Hepatocyte (in vitro differentiated cells): Measurements from ENCODE around the gene EBI3.

Experiments used
- EZH2 ChIP-seq: fragments of 200-600 bp; sonication (generic); IDR thresholded peaks from 2 replicates; pipeline ENCODE4 v1.6.1; 2016; ENCODE audit warnings: antibody characterized with exemption, mild to moderate bottlenecking, borderline replicate concordance
- EZH2phosphoT487 ChIP-seq: fragments of 200-600 bp; sonication (generic); IDR thresholded peaks from one replicate; pipeline ENCODE4 v1.6.1; 2018; ENCODE audit warnings: antibody characterized with exemption, mild to moderate bottlenecking, low read depth, moderate library complexity; ENCODE audit not compliant: unreplicated experiment, severe bottlenecking
- TF ChIP-seq, protein P1 (sequence below): fragments of 200-600 bp; sonication (generic); IDR thresholded peaks from 2 replicates; pipeline ENCODE4 v1.5.1; 2016; ENCODE audit warnings: antibody characterized with exemption, mild to moderate bottlenecking; ENCODE audit not compliant: poor library complexity

GRCh38 chr19:4184718-4185352 is 44.5 kb upstream of the EBI3 start:
- TF ChIP-seq, protein P1, sequence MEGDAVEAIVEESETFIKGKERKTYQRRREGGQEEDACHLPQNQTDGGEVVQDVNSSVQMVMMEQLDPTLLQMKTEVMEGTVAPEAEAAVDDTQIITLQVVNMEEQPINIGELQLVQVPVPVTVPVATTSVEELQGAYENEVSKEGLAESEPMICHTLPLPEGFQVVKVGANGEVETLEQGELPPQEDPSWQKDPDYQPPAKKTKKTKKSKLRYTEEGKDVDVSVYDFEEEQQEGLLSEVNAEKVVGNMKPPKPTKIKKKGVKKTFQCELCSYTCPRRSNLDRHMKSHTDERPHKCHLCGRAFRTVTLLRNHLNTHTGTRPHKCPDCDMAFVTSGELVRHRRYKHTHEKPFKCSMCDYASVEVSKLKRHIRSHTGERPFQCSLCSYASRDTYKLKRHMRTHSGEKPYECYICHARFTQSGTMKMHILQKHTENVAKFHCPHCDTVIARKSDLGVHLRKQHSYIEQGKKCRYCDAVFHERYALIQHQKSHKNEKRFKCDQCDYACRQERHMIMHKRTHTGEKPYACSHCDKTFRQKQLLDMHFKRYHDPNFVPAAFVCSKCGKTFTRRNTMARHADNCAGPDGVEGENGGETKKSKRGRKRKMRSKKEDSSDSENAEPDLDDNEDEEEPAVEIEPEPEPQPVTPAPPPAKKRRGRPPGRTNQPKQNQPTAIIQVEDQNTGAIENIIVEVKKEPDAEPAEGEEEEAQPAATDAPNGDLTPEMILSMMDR: no peak
- no peak for TF ChIP-seq EZH2
- TF ChIP-seq EZH2phosphoT487: no peak
